HG03108 (cell line): Measurements from ENCODE around the gene INPPL1.

Experiments
- ATAC-seq: cut with Tn5 transposase; IDR thresholded peaks from one replicate; pipeline ENCODE4 v1.9.1; 2021; ENCODE audit warnings: moderate library complexity; ENCODE audit not compliant: unreplicated experiment

INPPL1 gene

GRCh38 chr11:72280037-72280436, 55.5 kb downstream of the INPPL1 start:
- no peak for ATAC-seq

- no peak for ATAC-seq
Measured at GRCh38 chr11:72280726-72281315, 56.3 kb downstream of the INPPL1 start.

DNA sequence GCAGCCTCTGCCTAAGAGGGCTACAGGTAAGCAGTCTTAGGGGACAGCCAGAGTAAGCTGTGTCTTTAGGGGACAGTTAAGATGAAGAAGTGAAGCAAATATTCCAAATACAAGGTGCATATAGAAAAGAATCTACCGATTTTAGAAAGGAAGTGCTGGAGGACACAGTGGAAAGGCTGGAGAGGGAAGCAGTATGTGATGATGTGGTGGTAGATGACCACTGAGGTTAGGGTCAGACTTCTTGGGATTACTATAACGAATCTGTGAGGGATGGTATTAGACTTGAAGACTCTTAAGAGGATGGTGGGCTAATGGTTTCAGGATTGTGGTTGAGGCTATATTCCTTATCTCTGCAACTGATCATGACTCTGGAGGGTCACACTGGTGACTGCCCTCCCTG, 59.4 kb downstream of the INPPL1 start:
- ATAC-seq: no peak

GRCh38 chr11:72287293-72287692, 62.7 kb downstream of the INPPL1 start:
- no peak for ATAC-seq
